A673 (cell line): ENCODE results near the gene TMEM184B.

ENCODE experiments used
- EZH2 ChIP-seq: fragments of 200-600 bp; sonication (generic); IDR thresholded peaks from 2 replicates; pipeline ENCODE4 v1.6.1; 2017; ENCODE audit warnings: borderline replicate concordance, low read depth, mild to moderate bottlenecking, mixed read lengths, antibody characterized with exemption, low read length; ENCODE audit not compliant: poor library complexity, severe bottlenecking
- TF ChIP-seq, protein P1 (sequence below): fragments of 300-800, 200-600 bp; sonication (generic); conservative IDR thresholded peaks from 2 replicates; pipeline ENCODE4 v1.5.1; 2017; ENCODE audit warnings: low read depth, mild to moderate bottlenecking, antibody characterized with exemption, low read length, moderate library complexity, mixed read lengths

- TF ChIP-seq, protein P1, sequence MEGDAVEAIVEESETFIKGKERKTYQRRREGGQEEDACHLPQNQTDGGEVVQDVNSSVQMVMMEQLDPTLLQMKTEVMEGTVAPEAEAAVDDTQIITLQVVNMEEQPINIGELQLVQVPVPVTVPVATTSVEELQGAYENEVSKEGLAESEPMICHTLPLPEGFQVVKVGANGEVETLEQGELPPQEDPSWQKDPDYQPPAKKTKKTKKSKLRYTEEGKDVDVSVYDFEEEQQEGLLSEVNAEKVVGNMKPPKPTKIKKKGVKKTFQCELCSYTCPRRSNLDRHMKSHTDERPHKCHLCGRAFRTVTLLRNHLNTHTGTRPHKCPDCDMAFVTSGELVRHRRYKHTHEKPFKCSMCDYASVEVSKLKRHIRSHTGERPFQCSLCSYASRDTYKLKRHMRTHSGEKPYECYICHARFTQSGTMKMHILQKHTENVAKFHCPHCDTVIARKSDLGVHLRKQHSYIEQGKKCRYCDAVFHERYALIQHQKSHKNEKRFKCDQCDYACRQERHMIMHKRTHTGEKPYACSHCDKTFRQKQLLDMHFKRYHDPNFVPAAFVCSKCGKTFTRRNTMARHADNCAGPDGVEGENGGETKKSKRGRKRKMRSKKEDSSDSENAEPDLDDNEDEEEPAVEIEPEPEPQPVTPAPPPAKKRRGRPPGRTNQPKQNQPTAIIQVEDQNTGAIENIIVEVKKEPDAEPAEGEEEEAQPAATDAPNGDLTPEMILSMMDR, result no peak
- no peak for TF ChIP-seq EZH2
These were observed 102.3 kb downstream of the TMEM184B start for GRCh38 chr22:38170469-38170868.
